ENCODE results near the gene PSMD13. TPM values are rescaled to one million over a fixed set of nuclear protein-coding genes. Genes with fewer than 3 reads are reported as not detected.
A peak's percentile ranks its signal among the peaks of the same experiment; 100 is the strongest.

The PSMD13 gene
- total and polyA plus RNA-seq, 2 of the 4 experiments (the other 2 are of a cell fraction), result 177 to 217 TPM

DNA sequence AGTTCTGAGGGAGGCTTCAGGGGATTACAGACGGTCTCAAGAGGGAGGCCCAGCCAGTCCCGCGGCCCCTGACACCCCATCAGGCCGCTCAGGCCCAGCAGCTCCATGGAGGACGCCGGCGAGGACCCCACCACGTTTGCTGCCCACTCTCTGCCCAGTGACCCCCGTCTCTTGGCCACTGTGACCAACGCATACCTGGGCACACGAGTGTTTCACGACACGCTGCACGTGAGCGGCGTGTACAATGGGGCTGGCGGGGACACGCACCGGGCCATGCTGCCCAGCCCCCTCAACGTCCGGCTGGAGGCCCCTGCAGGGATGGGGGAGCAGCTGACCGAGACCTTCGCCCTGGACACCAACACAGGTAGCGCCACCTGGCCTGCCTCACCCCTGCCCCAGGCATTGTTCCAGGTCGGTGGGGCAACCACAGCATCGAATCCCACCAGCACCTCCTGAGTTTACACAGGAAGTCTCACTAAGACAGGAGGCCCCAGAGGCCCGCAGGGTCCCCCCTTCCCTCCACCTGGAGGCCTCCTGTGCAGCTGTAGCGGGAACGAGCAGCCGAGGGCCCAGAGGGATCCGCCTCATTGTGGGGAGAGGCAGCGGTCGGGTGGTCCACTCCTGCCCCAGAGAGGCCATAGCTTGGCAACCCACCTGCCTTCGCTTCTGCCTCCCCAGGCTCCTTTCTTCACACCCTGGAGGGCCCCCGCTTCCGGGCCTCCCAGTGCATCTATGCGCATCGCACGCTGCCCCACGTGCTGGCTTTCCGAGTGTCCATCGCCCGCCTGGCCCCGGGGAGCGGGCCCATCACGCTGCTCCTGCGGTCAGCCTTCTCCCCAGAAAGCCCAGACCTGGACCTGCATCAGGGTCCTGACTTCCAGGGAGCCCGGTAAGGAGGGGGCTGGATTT, 53.2 kb downstream of the PSMD13 start:
- Histone ChIP-seq H4K8ac (ENCODE audit: low read depth in 2 of 2, low read length in 2 of 2) (peak overlapping the region; percentile 64 to 86; a peak in 3 of 4 replicates), H3K9ac (ENCODE audit: low read depth, low read length) (peak overlapping the region; percentile 54; the same call in 1 of the 2 replicates), H2AK5ac (ENCODE audit: low read depth, low read length) (peak overlapping the region; percentile 75), H3K4ac (ENCODE audit: low read depth, low read length) (peak overlapping the region; percentile 56), H2BK120ac (ENCODE audit: low read depth, low read length) (no peak overlapping the region), H2BK20ac (ENCODE audit: low read depth, low read length) (no peak overlapping the region), H2BK5ac (ENCODE audit: low read depth, low read length, poor library complexity, severe bottlenecking) (no peak overlapping the region), H3K79me1 (ENCODE audit: low read depth in 1 of 2, low read length in 2 of 2) (peaks cover 0 to 7% of the 10 kb centered on the region in 2 experiments; a peak in 3 of 4 replicates), H3K4me3 (ENCODE audit: insufficient read depth, low read depth, low read length) (peak overlapping the region; percentile 42; the same call in 1 of the 2 replicates), H4K5ac (ENCODE audit: low read depth, low read length) (no peak overlapping the region), H3K36me3 (ENCODE audit: control insufficient read depth, insufficient read depth, low read length) (peaks cover 19% of the 10 kb centered on the region), H3K14ac (replicated peaks; ENCODE audit: low read depth, low read length) (peak overlapping the region; percentile 32; the same call in 1 of the 2 replicates), H2BK15ac (ENCODE audit: low read depth, low read length) (no peak overlapping the region), H3K18ac (ENCODE audit: low read depth, low read length) (no peak overlapping the region), H3K9me1 (ENCODE audit: insufficient read depth, low read length) (no peaks in the 10 kb centered on the region), H4K20me1 (ENCODE audit: insufficient read depth, low read length) (no peaks in the 10 kb centered on the region), H4K91ac (ENCODE audit: insufficient read depth, low read depth, low read length) (no peak overlapping the region; the same call in 1 of the 2 replicates), H3K4me1 (ENCODE audit: control insufficient read depth, insufficient read depth, low read length) (peaks cover 4% of the 10 kb centered on the region; the same call in 1 of the 2 replicates), H3K4me2 (ENCODE audit: low read depth, low read length) (peak overlapping the region; percentile 83), H3K56ac (ENCODE audit: extremely low read depth, insufficient read depth, low read length) (no peak overlapping the region), H2AFZ (replicated peaks; ENCODE audit: low read length, poor library complexity) (peak overlapping the region; percentile 71), H3K9me3 (ENCODE audit: control insufficient read depth, insufficient read depth, low read length) (no peaks in the 10 kb centered on the region), H3K27me3 (ENCODE audit: control insufficient read depth, insufficient read depth, low read length) (peaks cover 15% of the 10 kb centered on the region; the same call in 1 of the 2 replicates), H2AK9ac (replicated peaks; ENCODE audit: low read depth, low read length, poor library complexity) (peak overlapping the region; percentile 97), H3K27ac (ENCODE audit: insufficient read depth, low read length) (no peak overlapping the region), H3K23ac (ENCODE audit: low read depth, low read length) (peak overlapping the region; percentile 24; the same call in 1 of the 2 replicates)
- no TSS peak for BruUV-seq (replicated peaks)
- intact Hi-C loops (cut with micrococcal nuclease) (no loop called here), in situ Hi-C loops (cut with MboI; ENCODE audit: low sequenced_read_pairs) (loop anchor here (10.0 kb wide), 1 partner anchor 65 kb away; no protein-coding TSS in a partner anchor), dilution Hi-C loops (cut with HindIII; ENCODE audit: low sequenced_read_pairs, unreplicated experiment) (no loop called here)
- 89% methylated on average over 30 of the region's 48 CpGs; no CpG with 5 or more reads in 1 of the 2 experiments for WGBS, 2 experiments (ENCODE audit: extremely low coverage in 2 of 2, insufficient read length in 1 of 2)
- POLR2A ChIA-PET (ENCODE audit: unreplicated experiment), result no interaction called here
- TF ChIP-seq SMC3 (IDR thresholded peaks at IDR 0.05; ENCODE audit: low read depth, low read length) (no peak), MAZ (IDR thresholded peaks at IDR 0.05; ENCODE audit: borderline replicate concordance, low read depth, low read length) (no peak), CHD1 (IDR thresholded peaks at IDR 0.05; ENCODE audit: low read depth, low read length) (no peak), MAFK (IDR thresholded peaks at IDR 0.05; ENCODE audit: low read depth, low read length) (no peak), BHLHE40 (IDR thresholded peaks at IDR 0.05; ENCODE audit: low read depth, low read length) (no peak), NFE2L2 (IDR thresholded peaks at IDR 0.05; ENCODE audit: low read depth, low read length) (no peak), RFX5 (IDR thresholded peaks at IDR 0.05; ENCODE audit: low read depth, low read length) (no peak), MXI1 (IDR thresholded peaks at IDR 0.05; ENCODE audit: borderline replicate concordance, low read depth, low read length) (no peak), FOS (IDR thresholded peaks at IDR 0.05; ENCODE audit: low read depth, low read length) (no peak), POLR2A (IDR thresholded peaks at IDR 0.05; ENCODE audit: low read depth, low read length) (no peak), RCOR1 (IDR thresholded peaks at IDR 0.05; ENCODE audit: insufficient replicate concordance, low read length) (no peak)
- TF ChIP-seq, protein P1, sequence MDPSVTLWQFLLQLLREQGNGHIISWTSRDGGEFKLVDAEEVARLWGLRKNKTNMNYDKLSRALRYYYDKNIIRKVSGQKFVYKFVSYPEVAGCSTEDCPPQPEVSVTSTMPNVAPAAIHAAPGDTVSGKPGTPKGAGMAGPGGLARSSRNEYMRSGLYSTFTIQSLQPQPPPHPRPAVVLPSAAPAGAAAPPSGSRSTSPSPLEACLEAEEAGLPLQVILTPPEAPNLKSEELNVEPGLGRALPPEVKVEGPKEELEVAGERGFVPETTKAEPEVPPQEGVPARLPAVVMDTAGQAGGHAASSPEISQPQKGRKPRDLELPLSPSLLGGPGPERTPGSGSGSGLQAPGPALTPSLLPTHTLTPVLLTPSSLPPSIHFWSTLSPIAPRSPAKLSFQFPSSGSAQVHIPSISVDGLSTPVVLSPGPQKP (IDR thresholded peaks at IDR 0.05; ENCODE audit: borderline replicate concordance, low read depth, low read length), result no peak
- TF ChIP-seq, protein P2, sequence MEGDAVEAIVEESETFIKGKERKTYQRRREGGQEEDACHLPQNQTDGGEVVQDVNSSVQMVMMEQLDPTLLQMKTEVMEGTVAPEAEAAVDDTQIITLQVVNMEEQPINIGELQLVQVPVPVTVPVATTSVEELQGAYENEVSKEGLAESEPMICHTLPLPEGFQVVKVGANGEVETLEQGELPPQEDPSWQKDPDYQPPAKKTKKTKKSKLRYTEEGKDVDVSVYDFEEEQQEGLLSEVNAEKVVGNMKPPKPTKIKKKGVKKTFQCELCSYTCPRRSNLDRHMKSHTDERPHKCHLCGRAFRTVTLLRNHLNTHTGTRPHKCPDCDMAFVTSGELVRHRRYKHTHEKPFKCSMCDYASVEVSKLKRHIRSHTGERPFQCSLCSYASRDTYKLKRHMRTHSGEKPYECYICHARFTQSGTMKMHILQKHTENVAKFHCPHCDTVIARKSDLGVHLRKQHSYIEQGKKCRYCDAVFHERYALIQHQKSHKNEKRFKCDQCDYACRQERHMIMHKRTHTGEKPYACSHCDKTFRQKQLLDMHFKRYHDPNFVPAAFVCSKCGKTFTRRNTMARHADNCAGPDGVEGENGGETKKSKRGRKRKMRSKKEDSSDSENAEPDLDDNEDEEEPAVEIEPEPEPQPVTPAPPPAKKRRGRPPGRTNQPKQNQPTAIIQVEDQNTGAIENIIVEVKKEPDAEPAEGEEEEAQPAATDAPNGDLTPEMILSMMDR (conservative IDR thresholded peaks at IDR 0.05; ENCODE audit: low read depth, low read length), result no peak
- DNase-seq (no peak), ATAC-seq (ENCODE audit: low read depth) (no peak)
- CTCF ChIA-PET, result no interaction called here
